HG03378 (cell line): ENCODE results near the gene B4GALT2.

ENCODE experiments used
- ATAC-seq: cut with Tn5 transposase; IDR thresholded peaks from one replicate; pipeline ENCODE4 v1.9.1; 2021; ENCODE audit warnings: mild to moderate bottlenecking, moderate library complexity; ENCODE audit not compliant: unreplicated experiment

The B4GALT2 gene, protein sequence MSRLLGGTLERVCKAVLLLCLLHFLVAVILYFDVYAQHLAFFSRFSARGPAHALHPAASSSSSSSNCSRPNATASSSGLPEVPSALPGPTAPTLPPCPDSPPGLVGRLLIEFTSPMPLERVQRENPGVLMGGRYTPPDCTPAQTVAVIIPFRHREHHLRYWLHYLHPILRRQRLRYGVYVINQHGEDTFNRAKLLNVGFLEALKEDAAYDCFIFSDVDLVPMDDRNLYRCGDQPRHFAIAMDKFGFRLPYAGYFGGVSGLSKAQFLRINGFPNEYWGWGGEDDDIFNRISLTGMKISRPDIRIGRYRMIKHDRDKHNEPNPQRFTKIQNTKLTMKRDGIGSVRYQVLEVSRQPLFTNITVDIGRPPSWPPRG

GRCh38 chr1:43978551-43979260 lies at the start of gene B4GALT2:
Gene B4GALT2, plus strand, starts transcription at chr1:43979210. Its CDS starts 1,951 bp downstream, at chr1:43981161.
- no peak for ATAC-seq

DNA sequence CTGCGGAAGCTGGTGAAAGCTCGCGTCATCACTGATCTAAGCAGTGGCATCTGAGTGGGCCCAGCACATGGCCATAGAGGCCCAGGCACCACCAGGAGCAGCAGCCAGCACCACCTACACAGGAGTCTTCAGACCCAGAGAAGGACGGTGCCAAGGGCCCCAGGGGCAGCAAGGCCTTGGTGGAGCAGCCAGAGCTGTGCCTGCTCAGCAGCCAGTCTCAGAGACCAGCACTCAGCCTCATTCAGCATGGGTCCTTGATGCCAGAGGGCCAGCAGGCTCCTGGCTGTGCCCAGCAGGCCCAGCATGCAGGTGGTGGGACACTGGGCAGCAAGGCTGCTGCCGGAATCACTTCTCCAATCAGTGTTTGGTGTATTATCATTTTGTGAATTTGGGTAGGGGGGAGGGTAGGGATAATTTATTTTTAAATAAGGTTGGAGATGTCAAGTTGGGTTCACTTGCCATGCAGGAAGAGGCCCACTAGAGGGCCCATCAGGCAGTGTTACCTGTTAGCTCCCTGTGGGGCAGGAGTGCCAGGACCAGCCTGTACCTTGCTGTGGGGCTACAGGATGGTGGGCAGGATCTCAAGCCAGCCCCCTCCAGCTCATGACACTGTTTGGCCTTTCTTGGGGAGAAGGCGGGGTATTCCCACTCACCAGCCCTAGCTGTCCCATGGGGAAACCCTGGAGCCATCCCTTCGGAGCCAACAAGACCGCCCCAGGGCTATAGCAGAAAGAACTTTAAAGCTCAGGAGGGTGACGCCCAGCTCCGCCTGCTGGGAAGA lies 48.7 kb upstream of the B4GALT2 start:
- ATAC-seq = no peak

DNA sequence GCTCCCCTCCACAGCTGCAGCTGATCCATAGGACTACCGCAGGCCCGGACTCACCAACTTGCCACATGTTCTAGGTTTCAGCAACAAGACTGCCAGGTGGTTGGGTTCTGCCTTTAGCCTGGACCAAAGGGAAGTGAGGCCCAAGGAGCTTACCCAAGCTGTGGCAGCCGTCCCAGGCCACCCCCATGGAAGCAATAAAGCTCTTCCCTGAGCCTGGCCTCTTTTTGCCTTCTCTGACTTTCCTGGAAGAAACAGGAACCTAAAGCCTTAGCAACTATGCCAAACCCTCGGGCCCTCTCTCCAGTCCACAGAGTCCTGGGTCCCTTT lies 48.1 kb upstream of the B4GALT2 start:
- ATAC-seq = no peak

DNA sequence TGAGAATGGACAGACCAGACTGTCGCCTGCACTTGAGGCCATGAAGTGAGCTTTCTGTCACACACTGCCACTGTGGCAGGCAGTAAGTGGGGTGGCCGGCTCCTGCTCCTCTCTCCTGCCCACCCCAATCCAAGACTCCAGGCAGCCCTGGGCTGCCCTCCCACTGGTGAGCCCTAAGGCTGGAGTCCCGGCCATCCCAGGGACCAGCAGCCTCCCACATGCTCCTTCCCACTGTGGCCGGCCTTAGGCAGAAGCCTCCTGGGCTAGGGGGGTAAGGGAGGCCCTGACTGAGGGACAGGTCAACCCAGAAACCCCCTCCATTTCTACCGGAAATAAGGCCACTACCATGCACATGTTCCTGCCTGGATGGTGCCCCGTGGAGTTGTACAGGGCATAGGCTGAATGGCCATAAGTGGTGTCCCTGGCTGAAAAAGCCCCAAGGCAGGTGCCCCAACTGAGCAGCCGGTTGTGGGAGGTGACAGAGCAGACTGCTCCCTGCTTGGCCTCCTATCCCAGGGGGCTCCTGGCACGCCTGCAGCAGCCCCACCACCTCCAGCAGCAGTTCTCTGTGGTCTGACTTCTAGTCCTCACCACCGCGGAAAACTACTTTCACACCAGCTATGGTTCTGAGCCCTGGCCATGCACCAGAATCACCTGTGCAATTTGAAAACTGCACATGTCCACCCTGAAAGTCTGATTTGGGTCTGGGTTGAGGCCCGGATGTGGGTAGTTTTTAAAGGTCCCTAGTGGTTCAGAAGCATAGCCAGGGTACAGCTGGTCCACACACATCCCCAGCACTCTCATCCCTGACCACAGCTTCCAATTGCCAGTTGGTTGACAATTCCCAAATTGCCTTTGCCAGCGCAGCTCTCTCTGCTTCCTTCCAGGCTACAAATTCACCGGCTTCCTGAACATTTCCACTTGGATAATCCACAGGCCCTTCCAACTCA lies 47.0 kb upstream of the B4GALT2 start:
- ATAC-seq = no peak

- no peak for ATAC-seq
Measured at GRCh38 chr1:43932786-43933385, 46.1 kb upstream of the B4GALT2 start.

- ATAC-seq = no peak
Measured at GRCh38 chr1:43933386-43934100, 45.5 kb upstream of the B4GALT2 start, which contains the start of gene ARTN. Gene ARTN, plus strand, starts transcription at chr1:43933801. Its CDS starts 1,856 bp downstream, at chr1:43935657.

DNA sequence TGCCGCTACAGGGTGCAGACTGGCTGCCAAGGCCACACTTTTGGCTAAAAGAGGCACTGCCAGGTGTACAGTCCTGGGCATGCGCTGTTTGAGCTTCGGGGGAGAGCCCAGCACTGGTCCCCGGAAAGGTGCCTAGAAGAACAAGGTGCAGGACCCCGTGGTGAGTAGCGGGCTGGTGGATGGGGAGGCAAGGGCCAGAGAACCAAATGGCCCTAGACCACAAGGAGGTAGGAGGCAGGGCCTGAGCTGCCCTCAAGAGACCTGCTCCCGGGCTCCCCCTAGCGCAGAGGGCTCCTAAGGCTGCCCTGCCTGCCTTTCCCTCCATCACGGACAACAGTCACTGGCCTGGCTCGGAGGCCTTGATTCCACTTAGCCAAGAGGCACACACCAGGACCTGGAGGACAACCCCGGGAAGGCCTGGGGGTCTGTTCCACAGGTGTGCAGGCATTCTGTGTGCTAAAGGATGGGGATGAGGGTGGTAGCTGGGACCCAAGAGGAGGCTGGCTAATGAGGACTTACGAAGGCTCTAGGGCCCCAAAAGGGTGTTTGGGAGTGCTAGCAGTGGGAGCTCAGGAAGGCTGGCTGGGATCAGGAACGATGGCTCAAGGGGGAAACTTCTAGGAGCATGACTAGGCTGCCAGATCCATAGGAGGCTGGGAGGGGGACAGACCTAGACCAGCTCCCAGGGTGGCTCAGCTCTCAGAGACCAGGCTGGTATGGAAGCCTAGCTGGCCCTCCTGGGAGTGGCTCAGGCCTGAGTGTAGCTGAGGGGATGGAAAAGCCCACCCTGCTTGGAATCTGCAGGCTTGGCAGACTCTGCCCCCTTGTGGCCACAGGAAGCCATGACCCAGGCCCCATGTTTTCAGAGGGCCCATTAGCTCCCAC lies 44.7 kb upstream of the B4GALT2 start:
- ATAC-seq = no peak

DNA sequence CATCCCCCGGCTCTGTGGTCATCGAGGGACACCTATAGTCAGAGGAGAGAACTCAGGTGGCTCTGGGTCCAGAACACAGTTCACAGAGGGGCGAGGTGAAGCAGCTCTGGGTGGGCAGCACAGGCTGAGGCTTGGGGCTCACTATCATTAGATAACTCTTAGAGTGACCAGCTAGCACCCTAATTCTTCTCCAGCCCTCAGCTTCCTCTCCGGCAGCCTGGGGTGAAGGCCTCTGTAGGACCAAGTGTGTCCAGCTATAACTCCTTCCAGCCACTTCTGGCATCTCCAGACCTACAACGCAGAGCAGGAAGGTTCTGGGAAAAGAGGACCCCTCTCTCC lies 44.1 kb upstream of the B4GALT2 start:
- no peak for ATAC-seq

DNA sequence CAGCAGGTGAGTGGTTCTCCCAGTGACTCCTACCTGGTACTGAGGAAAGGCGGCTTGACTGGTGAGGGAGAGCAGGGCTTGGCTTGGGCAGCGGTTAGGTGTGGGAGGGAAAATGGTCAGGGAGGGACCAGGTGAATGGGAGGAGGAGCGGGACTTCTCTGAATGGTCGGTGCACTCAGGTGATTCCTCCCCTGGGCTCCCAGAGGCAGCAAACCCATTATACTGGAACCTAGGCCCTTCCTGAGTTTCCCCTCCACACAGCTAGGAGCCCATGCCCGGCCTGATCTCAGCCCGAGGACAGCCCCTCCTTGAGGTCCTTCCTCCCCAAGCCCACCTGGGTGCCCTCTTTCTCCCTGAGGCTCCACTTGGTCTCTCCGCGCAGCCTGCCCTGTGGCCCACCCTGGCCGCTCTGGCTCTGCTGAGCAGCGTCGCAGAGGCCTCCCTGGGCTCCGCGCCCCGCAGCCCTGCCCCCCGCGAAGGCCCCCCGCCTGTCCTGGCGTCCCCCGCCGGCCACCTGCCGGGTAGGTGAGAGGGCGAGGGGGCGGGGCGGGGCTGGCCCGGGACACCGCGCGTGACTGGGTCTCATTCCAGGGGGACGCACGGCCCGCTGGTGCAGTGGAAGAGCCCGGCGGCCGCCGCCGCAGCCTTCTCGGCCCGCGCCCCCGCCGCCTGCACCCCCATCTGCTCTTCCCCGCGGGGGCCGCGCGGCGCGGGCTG lies 43.1 kb upstream of the B4GALT2 start:
- no peak for ATAC-seq

DNA sequence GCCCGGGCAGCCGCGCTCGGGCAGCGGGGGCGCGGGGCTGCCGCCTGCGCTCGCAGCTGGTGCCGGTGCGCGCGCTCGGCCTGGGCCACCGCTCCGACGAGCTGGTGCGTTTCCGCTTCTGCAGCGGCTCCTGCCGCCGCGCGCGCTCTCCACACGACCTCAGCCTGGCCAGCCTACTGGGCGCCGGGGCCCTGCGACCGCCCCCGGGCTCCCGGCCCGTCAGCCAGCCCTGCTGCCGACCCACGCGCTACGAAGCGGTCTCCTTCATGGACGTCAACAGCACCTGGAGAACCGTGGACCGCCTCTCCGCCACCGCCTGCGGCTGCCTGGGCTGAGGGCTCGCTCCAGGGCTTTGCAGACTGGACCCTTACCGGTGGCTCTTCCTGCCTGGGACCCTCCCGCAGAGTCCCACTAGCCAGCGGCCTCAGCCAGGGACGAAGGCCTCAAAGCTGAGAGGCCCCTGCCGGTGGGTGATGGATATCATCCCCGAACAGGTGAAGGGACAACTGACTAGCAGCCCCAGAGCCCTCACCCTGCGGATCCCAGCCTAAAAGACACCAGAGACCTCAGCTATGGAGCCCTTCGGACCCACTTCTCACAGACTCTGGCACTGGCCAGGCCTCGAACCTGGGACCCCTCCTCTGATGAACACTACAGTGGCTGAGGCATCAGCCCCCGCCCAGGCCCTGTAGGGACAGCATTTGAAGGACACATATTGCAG lies 42.4 kb upstream of the B4GALT2 start:
- no peak for ATAC-seq

DNA sequence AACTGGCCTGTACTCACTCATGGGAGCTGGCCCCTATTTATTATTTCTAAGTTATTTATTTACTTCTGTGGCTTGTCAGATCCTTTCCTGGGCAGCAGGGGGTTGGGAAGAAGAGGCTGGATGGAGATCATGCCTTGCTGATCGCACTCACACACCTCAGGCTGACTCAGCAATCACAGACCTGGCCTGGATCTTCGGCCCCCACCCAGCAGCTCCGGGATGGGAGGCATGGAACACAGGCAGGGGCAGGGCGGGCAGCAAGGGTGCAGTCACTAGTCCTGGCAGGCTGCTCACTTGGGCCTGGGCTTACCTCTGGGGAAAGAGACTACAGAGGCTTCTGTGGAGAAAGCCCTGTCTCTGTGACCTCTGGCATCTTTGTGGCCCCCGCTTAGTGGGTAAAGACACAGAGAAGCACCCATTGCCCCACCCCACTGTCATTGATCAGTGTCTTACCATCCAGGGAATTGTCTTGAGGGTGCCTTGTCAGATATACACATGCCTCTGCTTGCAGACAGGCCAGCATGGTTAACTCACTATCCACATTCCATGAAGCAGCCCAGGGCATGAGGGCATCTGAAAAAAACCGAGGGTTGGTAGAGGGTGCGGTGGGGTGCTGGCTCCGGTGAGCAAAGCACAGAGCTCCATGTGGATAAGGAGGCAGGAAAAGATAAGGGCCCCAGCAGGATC lies 41.7 kb upstream of the B4GALT2 start:
- no peak for ATAC-seq

GRCh38 chr1:43938383-43938782 lies 40.6 kb upstream of the B4GALT2 start:
- no peak for ATAC-seq

DNA sequence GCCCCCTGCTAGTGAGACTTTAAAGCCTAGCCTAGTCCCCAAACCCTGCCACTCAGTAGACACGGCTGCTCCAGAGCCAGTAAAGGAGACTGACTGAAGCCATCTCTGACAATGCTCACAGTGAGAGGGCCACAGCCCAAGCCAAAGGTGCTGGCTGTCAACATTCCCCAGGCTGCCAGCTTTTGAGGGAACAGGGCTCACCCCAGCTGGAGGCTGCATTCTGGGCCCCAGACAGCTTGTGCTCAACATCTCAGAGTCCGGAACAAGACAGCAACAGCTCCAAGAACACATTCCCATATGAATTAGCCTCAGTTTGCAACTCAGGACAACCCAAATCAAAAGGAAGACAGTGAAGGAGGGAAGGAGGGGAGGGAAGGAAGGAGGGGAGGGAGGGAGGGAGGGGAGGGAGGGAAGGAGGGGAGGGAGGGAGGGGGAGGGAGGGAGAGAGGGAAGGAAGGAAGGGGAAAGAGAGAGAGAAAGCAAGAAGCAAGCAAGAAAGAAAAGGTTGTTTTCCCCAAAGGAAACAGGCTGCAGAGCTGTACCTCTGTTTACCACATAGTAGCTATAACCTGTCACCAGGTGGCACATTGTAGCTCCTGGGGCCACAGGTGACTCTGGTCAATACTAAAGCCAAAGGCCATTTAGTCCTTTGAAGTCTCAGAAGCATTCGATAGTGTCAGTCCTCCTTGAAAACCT lies 40.0 kb upstream of the B4GALT2 start:
- no peak for ATAC-seq

DNA sequence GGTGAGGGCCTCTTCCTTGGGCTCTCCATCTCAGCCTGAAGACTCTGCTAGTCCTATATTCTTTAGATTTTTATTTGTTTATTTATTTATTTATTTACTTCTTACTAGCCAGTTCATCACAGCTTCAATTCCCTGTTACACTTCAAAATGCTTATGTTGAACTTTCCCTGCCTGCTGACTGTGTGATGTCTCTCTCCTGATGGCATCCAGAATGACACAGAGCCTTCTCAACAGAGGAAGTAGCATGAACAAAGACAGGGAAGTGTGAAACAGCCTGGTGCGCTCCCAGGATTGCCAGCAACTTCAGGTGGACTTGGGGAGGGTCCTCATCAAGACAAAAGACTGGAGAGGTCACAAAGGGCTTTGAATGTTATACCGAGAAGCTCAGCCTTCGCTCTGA lies 36.6 kb upstream of the B4GALT2 start:
- ATAC-seq = no peak

- ATAC-seq = no peak
Measured at GRCh38 chr1:43944860-43945259, 34.1 kb upstream of the B4GALT2 start.

DNA sequence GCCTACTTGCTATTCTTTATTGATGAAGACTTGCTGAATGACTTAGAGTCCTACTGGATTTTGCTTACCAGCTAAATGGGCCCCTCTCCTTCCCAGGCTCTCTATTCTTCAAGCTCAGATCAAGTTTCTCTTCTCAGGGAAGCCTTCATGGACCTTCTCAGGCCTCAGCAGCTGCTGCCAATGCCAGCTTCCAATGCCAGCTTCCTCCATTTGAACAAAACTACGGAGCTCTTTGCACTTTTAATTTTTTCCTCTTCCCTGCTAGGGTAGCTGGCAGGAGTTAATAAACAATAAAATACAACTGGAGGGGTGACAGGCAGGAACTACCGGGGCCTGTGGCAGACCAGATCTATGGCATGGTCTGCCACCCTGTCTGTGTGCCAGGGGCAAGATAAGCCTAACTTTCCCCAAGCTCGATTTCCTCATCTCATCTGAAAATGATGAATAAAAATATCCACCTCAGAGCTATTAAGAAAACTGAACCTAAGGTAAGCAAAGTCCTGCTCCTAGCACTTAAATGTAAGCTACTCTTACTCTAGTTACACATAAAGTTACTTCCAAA lies 33.3 kb upstream of the B4GALT2 start:
- no peak for ATAC-seq
